Lower leg skin (tissue), 4 donors: ENCODE measurements around the gene C22orf42. TPM values are rescaled to one million over a fixed set of nuclear protein-coding genes. Genes with fewer than 3 reads are reported as not detected.

ENCODE experiments used
- DNase-seq, 2 donors: peaks; one replicate each; pipeline ENCODE4 v3.0.0-alpha.2; 2019; ENCODE audit warnings: low spot score in 2 of 2
- H3K4me3 ChIP-seq: fragments of 200-600 bp; sonication (generic); 2 replicates; pipeline ENCODE4 v1.5.1; 2017; ENCODE audit warnings: mild to moderate bottlenecking, low read depth; ENCODE audit not compliant: poor library complexity, severe bottlenecking
- CTCF ChIP-seq, 3 donors: fragments of 450-650 bp; IDR thresholded peaks; one replicate each; pipeline ENCODE4 v1.5.1; 2016; ENCODE audit warnings: antibody characterized with exemption in 3 of 3, mild to moderate bottlenecking in 3 of 3, moderate library complexity in 2 of 3
- POLR2A ChIP-seq, 2 donors: fragments of 450-650 bp; IDR thresholded peaks; one replicate each; pipeline ENCODE4 v1.6.1; 2016 to 2017; ENCODE audit warnings: antibody characterized with exemption in 2 of 2, mild to moderate bottlenecking in 1 of 2, moderate library complexity in 1 of 2
- WGBS, 2 donors: methylation state at CpG; one replicate each; pipeline ENCODE4 v1.1.5; 2018; 5-methylcytosine and 5-hydroxymethylcytosine counted together
- intact Hi-C: fragments of 100-400 bp; cut with DNase I; formaldehyde crosslinking; loops from one replicate; pipeline ENCODE4 v1.15.0; 2023; ENCODE audit warnings: low total_unique reads
- total RNA-seq, 4 donors: library from RNA; depleted of rRNA; stranded (reverse); fragments of >200 nt; gene quantifications; one replicate each; pipeline ENCODE4 v1.1.0, GENCODE V29; 2016

C22orf42 gene
- not detected for total RNA-seq

- TF ChIP-seq POLR2A (IDR thresholded peaks at IDR 0.05) = no peak
- no peak for TF ChIP-seq CTCF (IDR thresholded peaks at IDR 0.05)
- no peak within 1 kb of the TSS for H3K4me3 ChIP-seq
- intact Hi-C loops = no loop called here
- 77 to 78% methylated on average over 12 of the region's 12 CpGs for WGBS, 2 donors
- DNase-seq = no peak
Measured at GRCh38 chr22:32158712-32159533, at the start of gene C22orf42. C22orf42 (minus strand) TSS chr22:32159303; CDS start chr22:32159215, 88 bp downstream.

GRCh38 chr22:32208681-32209080, 49.6 kb upstream of the C22orf42 start:
- intact Hi-C loops = no loop called here
- TF ChIP-seq POLR2A (IDR thresholded peaks at IDR 0.05) = no peak
- TF ChIP-seq CTCF (IDR thresholded peaks at IDR 0.05) = no peak
- no peak overlapping the region for H3K4me3 ChIP-seq
- DNase-seq = no peak
- 84 to 100% methylated on average over 2 to 3 of the region's 3 CpGs for WGBS, 2 donors

- H3K4me3 ChIP-seq = no peak overlapping the region
- 63 to 88% methylated on average over 4 of the region's 4 CpGs for WGBS, 2 donors
- TF ChIP-seq CTCF (IDR thresholded peaks at IDR 0.05) = no peak
- no peak for TF ChIP-seq POLR2A (IDR thresholded peaks at IDR 0.05)
- intact Hi-C loops = no loop called here
- DNase-seq = no peak
Measured at GRCh38 chr22:32207971-32208480, 48.9 kb upstream of the C22orf42 start.

GRCh38 chr22:32206774-32207758, 48.0 kb upstream of the C22orf42 start:
- H3K4me3 ChIP-seq = no peak overlapping the region
- no peak for DNase-seq
- 76 to 80% methylated on average over 22 of the region's 22 CpGs for whole genome bisulfite sequencing, 2 donors
- intact Hi-C loops = no loop called here
- TF ChIP-seq CTCF (IDR thresholded peaks at IDR 0.05) = no peak
- no peak for TF ChIP-seq POLR2A (IDR thresholded peaks at IDR 0.05)

GRCh38 chr22:32205974-32206773, 47.1 kb upstream of the C22orf42 start:
- whole genome bisulfite sequencing, 2 donors = 91 to 95% methylated on average over 24 to 27 of the region's 30 CpGs
- no peak overlapping the region for H3K4me3 ChIP-seq
- intact Hi-C loops = no loop called here
- no peak for TF ChIP-seq POLR2A (IDR thresholded peaks at IDR 0.05)
- TF ChIP-seq CTCF (IDR thresholded peaks at IDR 0.05) = no peak
- DNase-seq = no peak
